PFSK-1 (cell line): ENCODE results near the gene SMIM22.

ENCODE experiments used
- FOXP2 ChIP-seq: optimal IDR thresholded peaks from 2 replicates; pipeline ENCODE3; 2011; ENCODE audit warnings: borderline replicate concordance, control low read depth, inconsistent platforms; ENCODE audit not compliant: insufficient read depth; ENCODE audit errors: extremely low read length, extremely low read depth
- POLR2AphosphoS5 ChIP-seq: IDR thresholded peaks from 2 replicates; pipeline ENCODE4 v1.6.1; 2012; ENCODE audit warnings: low read depth, mild to moderate bottlenecking, control low read depth, low read length, moderate library complexity
- SIN3A ChIP-seq: IDR thresholded peaks from 2 replicates; pipeline ENCODE4 v1.6.1; 2012; ENCODE audit warnings: mild to moderate bottlenecking, low read length, moderate library complexity, borderline replicate concordance; ENCODE audit not compliant: insufficient read depth
- TAF1 ChIP-seq: IDR thresholded peaks from 2 replicates; pipeline ENCODE4 v1.6.1; 2012; ENCODE audit warnings: low read length, control low read depth, borderline replicate concordance; ENCODE audit not compliant: insufficient read depth
- TF ChIP-seq, protein P1 (sequence below), 2 experiments: IDR thresholded peaks; 2 replicates each; pipeline versions ENCODE4 v1.6.1 to v1.8.0; 2011 to 2012; ENCODE audit warnings: low read depth in 2 of 2, low read length in 2 of 2, control low read depth in 1 of 2, inconsistent platforms in 1 of 2, mild to moderate bottlenecking in 1 of 2, moderate library complexity in 1 of 2; ENCODE audit not compliant: insufficient read depth in 1 of 2

SMIM22 gene

DNA sequence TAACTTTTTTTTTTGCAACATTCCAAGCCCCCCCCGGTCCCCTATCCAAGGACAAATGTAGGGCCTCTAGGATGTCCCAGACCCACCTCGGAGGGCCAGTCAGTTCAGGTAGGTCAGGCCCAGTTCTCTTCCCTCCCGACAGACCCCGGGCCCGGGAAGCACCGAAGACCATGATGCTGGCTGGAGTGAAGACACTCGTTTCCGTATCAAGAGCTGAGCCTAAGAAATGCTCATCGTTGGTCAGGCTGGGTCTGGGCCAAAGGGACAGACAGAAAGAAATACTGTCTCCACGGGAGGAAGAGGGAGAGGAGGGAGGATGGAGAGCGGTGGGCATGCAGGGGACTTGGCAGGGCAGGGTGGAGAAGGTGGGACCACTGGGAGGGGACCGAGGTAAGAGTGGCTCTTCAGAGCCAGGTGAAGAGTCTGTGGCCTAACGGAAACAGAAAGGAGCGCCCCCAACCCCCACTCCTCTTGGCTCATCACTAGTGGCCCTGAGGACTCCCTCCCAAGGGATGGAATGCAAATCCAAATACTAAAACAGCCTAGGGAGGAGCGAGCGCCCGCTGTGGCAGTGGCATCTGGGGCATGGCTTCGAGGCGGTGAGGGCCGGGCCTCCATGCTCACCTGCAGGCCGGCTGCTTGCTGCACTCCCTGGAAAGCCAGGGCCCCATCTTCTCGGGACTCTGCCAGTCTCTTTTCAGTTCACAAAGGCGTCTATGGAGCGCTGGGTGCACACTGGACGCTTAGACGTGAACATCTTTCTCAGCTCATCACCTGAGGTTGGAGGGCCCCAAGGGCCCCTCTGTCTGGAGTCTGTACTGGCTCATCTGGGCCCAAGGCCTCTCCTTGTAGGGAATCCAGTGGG is 9.0 kb downstream of the SMIM22 start:
- TF ChIP-seq SIN3A (no peak), TAF1 (no peak), POLR2AphosphoS5 (no peak), FOXP2 (no peak)
- TF ChIP-seq, protein P1, sequence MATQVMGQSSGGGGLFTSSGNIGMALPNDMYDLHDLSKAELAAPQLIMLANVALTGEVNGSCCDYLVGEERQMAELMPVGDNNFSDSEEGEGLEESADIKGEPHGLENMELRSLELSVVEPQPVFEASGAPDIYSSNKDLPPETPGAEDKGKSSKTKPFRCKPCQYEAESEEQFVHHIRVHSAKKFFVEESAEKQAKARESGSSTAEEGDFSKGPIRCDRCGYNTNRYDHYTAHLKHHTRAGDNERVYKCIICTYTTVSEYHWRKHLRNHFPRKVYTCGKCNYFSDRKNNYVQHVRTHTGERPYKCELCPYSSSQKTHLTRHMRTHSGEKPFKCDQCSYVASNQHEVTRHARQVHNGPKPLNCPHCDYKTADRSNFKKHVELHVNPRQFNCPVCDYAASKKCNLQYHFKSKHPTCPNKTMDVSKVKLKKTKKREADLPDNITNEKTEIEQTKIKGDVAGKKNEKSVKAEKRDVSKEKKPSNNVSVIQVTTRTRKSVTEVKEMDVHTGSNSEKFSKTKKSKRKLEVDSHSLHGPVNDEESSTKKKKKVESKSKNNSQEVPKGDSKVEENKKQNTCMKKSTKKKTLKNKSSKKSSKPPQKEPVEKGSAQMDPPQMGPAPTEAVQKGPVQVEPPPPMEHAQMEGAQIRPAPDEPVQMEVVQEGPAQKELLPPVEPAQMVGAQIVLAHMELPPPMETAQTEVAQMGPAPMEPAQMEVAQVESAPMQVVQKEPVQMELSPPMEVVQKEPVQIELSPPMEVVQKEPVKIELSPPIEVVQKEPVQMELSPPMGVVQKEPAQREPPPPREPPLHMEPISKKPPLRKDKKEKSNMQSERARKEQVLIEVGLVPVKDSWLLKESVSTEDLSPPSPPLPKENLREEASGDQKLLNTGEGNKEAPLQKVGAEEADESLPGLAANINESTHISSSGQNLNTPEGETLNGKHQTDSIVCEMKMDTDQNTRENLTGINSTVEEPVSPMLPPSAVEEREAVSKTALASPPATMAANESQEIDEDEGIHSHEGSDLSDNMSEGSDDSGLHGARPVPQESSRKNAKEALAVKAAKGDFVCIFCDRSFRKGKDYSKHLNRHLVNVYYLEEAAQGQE (IDR thresholded peaks at IDR 0.05; ENCODE audit: insufficient read depth in 1 of 2, low read depth in 2 of 2, low read length in 2 of 2), result no peak

DNA sequence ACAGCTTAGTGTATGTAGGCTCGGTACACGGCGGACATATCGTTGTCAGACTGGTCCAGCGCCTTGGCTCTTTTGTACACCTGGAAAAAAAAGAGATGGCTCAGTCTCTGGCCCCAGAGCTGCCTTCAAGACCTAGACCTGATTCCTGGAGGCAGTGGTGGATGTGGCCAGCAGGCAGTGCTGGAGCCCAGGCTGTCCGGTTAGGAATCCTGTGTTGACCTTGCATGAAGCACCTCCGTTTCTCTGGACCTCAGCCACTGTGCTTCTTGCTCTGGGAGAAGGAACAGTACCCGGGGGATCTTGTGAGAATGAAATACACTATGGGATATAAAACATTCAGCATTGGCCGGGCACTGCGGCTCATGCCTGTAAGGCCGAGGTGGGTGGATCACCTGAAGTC is 10.1 kb downstream of the SMIM22 start:
- TF ChIP-seq TAF1 (no peak), FOXP2 (no peak), POLR2AphosphoS5 (no peak), SIN3A (no peak)
- TF ChIP-seq, protein P1 (IDR thresholded peaks at IDR 0.05; ENCODE audit: insufficient read depth in 1 of 2, low read depth in 2 of 2, low read length in 2 of 2), result no peak

DNA sequence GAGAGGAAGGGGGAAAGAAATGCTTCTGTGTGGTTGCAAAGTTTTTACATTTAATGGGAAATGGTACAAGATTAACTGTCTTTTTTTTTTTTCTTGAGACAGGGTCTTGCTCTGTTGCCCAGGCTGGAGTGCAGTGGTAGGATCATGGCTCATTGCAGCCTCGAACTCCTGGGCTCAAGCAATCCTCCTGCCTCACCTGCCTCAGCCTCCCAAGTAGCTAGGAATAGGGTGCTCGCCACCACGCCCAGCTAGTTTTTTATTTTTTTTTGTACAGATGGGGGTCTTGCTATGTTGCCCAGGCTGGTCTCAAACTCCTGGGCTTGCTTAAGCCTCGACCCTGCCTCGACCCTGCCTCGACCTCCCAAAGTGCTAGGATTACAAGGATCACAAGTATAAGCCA is 11.1 kb downstream of the SMIM22 start:
- TF ChIP-seq, protein P1 (IDR thresholded peaks at IDR 0.05; ENCODE audit: insufficient read depth in 1 of 2, low read depth in 2 of 2, low read length in 2 of 2), result no peak
- TF ChIP-seq POLR2AphosphoS5 (no peak), TAF1 (no peak), SIN3A (no peak), FOXP2 (no peak)

DNA sequence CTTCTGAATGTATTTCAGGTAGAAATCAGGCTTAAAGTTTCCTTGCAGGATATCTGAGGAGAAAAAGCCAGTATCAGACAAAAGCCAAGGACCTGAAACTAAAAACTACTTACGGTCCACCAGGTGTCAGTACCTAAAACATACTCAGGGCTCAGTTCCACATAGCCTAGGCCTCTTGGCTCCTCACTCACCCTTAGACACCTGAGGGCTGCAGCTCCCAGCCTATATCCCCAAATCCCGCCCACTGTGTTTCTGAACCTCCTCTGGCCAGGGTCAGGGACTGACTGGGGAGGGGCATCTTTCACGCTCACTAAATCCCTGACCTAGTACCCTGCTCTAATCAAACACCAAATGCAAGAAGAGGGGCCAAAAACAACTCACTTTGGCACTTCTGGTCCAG is 16.1 kb downstream of the SMIM22 start:
- no peak for TF ChIP-seq SIN3A
- TF ChIP-seq, protein P1 (IDR thresholded peaks at IDR 0.05; ENCODE audit: insufficient read depth in 1 of 2, low read depth in 2 of 2, low read length in 2 of 2), result no peak
- no peak for TF ChIP-seq TAF1
- no peak for TF ChIP-seq POLR2AphosphoS5
- no peak for TF ChIP-seq FOXP2

DNA sequence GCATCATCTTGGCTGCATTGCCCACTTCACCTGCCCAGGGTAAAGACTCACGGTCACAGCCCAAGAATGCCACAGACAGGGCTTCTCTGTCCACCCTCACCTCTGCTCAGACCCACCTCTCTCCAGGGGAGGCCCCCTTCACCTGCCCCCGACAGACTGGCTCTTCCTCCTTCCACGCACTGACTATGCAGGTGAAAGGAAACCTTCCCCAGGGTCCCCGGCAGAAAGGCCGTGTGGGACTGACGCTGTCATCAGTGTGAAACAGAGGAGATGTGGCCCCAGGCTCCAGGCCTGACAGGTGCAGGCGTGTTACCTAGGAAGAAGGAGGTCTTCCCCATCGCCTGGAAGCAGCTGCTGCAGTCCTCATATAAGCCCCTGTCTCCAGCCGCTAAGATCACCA is 16.6 kb downstream of the SMIM22 start:
- no peak for TF ChIP-seq TAF1
- TF ChIP-seq, protein P1 (IDR thresholded peaks at IDR 0.05; ENCODE audit: insufficient read depth in 1 of 2, low read depth in 2 of 2, low read length in 2 of 2), result no peak
- TF ChIP-seq SIN3A, result no peak
- no peak for TF ChIP-seq POLR2AphosphoS5
- no peak for TF ChIP-seq FOXP2
